ENCODE results near the gene SLC16A1.
"Not testable (repeated sequence)": the region's sequence is repeated elsewhere in the genome, so short reads cannot be mapped to it uniquely, and the experiment has no call there.

The SLC16A1 gene

GRCh38 chr1:112955773-112956543 lies at the start of gene SLC16A1:
Gene SLC16A1 (minus strand): TSS chr1:112956196. CDS start chr1:112929308, 26,888 bp downstream.
- DNase-seq, result peak; percentile 28

GRCh38 chr1:113003751-113004690 lies 48.0 kb upstream of the SLC16A1 start:
- DNase-seq, result no peak

GRCh38 chr1:113002297-113002696 lies 46.3 kb upstream of the SLC16A1 start:
- no peak for DNase-seq

GRCh38 chr1:112998592-112999235 lies 42.7 kb upstream of the SLC16A1 start:
- DNase-seq, result no peak

- no peak for DNase-seq
Measured at GRCh38 chr1:112997781-112998180, 41.8 kb upstream of the SLC16A1 start.

GRCh38 chr1:112995890-112996289 lies 39.9 kb upstream of the SLC16A1 start:
- no peak for DNase-seq

- not testable (repeated sequence) for DNase-seq
Measured at GRCh38 chr1:112995021-112995420, 39.0 kb upstream of the SLC16A1 start.

GRCh38 chr1:112992780-112993179 lies 36.8 kb upstream of the SLC16A1 start:
- no peak for DNase-seq

GRCh38 chr1:112991402-112992120 lies 35.6 kb upstream of the SLC16A1 start:
- no peak for DNase-seq

GRCh38 chr1:112990271-112990670 lies 34.3 kb upstream of the SLC16A1 start:
- DNase-seq, result no peak

GRCh38 chr1:112988367-112988766 lies 32.4 kb upstream of the SLC16A1 start:
- no peak for DNase-seq

GRCh38 chr1:112985123-112985522 lies 29.1 kb upstream of the SLC16A1 start:
- no peak for DNase-seq

GRCh38 chr1:112983537-112984131 lies 27.6 kb upstream of the SLC16A1 start:
- no peak for DNase-seq

GRCh38 chr1:112982853-112983536 lies 27.0 kb upstream of the SLC16A1 start:
- no peak for DNase-seq

- no peak for DNase-seq
Measured at GRCh38 chr1:112982328-112982727, 26.3 kb upstream of the SLC16A1 start.

- DNase-seq, result not testable (repeated sequence)
Measured at GRCh38 chr1:112981834-112982233, 25.8 kb upstream of the SLC16A1 start.

- DNase-seq, result no peak
Measured at GRCh38 chr1:112981426-112981825, 25.4 kb upstream of the SLC16A1 start.

- no peak for DNase-seq
Measured at GRCh38 chr1:112975336-112975735, 19.3 kb upstream of the SLC16A1 start.

GRCh38 chr1:112974646-112975045 lies 18.6 kb upstream of the SLC16A1 start:
- DNase-seq, result no peak

GRCh38 chr1:112973788-112974187 lies 17.8 kb upstream of the SLC16A1 start:
- no peak for DNase-seq

GRCh38 chr1:112971006-112971405 lies 15.0 kb upstream of the SLC16A1 start:
- no peak for DNase-seq

- DNase-seq, result no peak
Measured at GRCh38 chr1:112964347-112964746, 8.4 kb upstream of the SLC16A1 start.

Data from NCI-H2029 treated with DMSO at 0.1 percent for 48 hours (cell line).